Fibroblast of skin of abdomen (primary cell): ENCODE data around the gene DCST1.

Experiments
- DNase-seq: peaks from one replicate; pipeline ENCODE4 v3.0.0-alpha.2; 2013

DCST1 gene

DNA sequence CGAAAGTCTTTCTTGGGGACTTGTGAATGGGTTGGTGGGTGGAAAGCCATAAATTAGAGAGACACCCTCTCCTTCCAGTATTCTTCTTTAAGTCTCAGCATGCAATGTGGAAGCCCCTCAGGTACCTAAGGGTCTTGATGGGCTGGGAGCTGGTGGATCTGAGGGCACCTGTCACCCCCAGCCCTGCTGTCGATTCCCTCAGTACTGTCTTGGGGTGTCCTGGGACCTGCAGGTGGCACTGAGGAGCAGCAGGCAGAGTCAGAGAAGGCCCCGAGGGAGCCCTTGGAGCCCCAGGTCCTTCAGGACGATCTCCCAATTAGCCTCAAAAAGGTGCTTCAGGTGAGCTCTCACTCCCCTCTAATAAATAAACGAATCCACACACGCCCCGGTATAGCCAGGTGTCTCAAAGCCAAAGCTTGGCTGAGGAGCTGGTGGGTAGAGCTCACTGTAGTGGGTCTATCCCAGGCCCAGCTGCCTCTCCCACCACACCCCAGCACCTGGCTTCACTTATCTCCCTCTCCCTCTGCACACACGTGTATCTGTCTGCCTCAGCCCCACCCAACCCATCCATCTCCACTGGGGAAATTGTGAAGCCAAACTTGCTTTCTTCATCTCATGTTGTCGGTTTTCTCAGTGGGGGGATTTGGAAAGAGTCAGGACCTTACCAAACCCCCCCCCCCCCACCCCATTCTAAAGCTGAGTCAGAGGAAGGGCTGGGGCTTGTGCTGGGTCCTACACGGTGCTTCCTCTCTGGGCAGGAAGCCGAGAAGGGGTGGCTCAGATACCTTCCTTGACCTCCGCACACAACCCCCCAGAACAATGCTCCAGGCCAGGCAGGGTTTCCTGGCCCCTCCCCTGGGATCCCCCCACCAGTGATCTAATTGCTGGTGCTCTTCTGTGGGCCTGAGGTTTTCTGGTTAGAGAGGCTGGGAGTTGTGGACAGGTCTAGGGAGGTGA, 19.1 kb downstream of the DCST1 start:
- DNase-seq = no peak

DNA sequence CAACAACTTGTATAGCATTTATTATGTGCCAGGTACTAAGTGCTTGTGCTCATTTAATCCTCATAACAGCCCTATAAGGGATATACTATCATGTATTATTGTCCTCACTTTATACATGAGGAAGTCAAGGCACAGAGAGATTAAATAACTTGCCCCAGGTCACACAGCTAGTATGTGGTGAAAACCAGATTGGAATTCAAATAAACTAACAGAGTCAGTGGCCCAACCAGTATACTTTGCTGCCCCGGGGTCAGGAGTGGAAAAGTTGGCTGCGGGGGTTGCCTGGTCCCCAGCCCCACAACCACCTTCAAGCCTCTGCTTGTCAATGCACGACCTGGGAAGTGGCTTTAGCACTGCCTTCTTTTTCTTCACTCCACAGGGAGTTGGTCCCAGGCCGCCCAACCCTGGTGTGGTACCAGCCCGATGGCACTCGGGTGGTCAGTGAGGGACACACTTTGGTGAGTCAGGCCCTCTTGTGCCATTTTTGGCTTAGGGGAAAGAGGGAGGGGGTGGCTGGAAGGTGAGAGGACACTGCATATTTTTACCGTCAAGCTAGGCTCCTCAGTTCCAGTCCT, 20.0 kb downstream of the DCST1 start:
- DNase-seq = no peak

- no peak for DNase-seq
Measured at GRCh38 chr1:155057104-155057503, 23.5 kb downstream of the DCST1 start.

DNA sequence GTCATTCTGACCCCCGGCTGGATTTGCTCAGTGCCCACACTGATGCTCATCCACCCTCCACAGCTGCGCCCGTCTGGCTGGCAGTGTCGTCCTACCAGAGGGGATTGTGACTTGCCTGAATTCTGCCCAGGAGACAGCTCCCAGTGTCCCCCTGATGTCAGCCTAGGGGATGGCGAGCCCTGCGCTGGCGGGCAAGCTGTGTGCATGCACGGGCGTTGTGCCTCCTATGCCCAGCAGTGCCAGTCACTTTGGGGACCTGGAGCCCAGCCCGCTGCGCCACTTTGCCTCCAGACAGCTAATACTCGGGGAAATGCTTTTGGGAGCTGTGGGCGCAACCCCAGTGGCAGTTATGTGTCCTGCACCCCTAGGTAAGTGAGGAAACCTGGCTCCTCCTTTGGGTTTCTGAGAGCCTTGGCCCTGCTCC, 24.2 kb downstream of the DCST1 start:
- DNase-seq = no peak

DNA sequence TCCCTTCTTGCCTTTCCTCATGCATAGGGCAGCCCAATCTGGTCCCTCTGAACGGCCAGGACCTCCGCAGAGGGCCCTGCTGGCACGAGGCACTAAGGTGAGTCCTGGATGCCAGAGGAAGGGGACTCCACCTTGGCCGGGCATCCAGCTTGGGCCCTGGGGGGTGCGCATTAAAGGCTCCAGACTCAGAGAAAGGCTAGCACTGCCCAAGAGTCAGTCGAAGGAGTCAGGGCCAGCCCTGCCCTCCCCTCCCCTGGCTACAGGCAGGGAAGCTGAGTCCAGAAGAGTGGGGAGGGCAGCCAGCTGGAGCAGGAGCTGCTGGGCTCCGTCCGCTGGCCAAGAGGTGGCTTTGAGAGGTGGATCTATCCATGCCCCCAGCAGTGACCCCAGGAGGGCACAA, 27.1 kb downstream of the DCST1 start:
- no peak for DNase-seq

DNA sequence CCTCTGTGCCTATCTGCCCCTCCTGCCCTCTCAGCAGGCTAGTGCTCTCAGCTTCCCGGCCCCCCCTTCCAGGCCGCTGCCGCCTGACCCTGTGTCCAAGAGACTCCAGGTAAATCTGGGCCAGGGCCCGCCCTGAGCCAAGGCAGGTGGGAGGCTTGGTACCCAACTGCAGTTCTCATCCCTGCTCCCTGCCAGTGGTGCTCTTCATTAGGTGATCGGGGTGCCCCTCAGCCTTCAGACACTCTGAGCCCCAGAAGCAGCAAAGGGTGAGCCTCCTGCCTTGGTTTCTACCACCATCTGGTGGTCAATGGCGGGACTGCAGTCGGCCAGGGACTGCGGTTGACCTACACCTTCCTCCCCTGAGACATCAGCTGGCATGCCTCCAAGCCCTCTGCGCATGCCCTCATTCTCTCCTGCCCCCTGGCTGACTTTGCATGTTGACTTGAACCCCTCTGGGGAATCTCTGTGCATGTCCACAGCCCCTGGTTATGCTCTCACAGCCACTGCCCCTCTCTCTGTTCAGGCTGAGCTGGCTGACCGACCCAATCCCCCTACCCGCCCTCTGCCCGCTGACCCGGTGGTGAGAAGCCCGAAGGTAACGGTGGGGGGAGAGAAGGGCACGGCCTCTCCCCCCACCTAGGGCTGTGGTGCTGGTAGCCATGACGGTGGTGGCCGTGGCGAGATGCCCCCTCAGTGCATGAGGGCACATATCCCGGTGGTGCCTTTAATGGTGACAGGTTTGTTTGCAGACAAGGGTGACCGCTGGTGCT, 27.9 kb downstream of the DCST1 start:
- peak; percentile 79 for DNase-seq

GRCh38 chr1:155062151-155062686, 28.6 kb downstream of the DCST1 start:
- no peak for DNase-seq

- peak; percentile 37 for DNase-seq
Measured at GRCh38 chr1:155062702-155063411, 29.2 kb downstream of the DCST1 start.

GRCh38 chr1:155063550-155064110, 30.0 kb downstream of the DCST1 start, which contains the start of gene EFNA4:
TSS of gene EFNA4 (plus strand) at chr1:155063740. CDS start at chr1:155063824, 84 bp downstream.
- DNase-seq = peak; percentile 78

- DNase-seq = no peak
Measured at GRCh38 chr1:155064111-155064831, 30.6 kb downstream of the DCST1 start.

DNA sequence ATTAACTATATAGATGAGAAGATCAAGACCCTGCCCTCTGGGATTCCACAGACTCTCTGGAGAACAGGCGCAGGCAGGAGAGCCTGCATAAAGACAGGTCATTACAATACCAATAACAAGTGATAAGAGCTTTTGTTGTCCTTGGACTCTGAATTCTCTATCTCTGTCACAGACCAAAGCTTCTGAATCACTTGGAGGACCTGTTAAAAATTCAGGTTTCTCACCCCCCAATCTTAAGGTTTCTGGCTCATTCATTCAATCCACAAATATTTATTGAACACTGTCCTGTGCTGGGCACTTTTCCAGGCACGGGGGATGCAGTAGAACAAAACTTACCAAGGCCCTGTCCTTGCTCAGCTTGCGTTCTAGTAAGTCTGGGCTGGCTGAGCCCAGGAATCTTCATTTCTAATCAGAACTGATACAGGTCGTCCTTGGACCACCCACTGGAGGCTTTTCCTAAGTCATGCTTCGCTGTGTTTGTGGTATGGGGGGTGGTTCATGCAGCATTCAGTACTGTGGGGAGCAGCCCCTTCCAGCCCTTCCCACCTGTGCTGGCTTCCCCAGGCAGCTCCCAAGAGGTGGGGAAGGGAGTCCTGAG, 31.3 kb downstream of the DCST1 start:
- no peak for DNase-seq

DNA sequence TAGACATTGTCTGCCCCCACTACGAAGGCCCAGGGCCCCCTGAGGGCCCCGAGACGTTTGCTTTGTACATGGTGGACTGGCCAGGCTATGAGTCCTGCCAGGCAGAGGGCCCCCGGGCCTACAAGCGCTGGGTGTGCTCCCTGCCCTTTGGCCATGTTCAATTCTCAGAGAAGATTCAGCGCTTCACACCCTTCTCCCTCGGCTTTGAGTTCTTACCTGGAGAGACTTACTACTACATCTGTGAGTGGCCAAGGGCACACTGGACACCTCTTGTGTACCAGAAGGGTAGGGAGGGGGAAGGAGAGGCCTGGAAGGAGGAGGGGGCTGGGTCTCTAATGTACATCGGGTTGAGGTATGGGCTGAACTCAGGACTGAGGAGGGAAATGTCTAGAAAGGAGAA, 33.2 kb downstream of the DCST1 start:
- no peak for DNase-seq

- DNase-seq = no peak
Measured at GRCh38 chr1:155068599-155068998, 35.0 kb downstream of the DCST1 start.

DNA sequence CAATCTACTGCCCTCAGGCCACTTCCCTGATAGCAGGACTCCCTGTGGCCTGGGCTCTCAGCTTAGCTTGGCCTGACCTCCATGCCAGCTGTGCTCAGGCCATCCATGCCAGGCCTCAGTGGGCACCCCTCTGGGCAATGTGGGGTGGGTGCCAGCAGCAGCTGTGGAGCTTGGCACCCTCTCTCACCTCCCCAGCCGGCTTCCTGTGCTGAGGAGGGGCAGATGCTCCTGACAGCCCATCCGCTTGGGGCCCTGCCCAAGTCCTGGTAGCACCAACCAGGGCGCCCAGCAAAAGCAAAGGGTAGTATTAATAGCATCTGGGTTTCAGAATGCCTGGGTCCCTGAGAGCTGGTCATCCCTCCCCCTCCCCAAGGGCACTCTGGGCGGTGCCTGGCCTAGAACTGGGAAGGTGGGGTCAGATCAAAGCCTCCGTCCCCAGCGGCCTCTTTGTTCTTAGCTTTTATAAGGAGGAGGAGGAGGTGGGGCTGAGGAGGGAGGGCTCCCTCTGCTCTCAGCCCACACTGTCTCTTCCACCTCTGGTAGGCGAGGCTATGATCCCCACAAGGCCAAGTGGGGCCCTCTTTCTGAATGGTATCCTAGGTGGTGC, 36.0 kb downstream of the DCST1 start:
- DNase-seq = no peak

GRCh38 chr1:155070158-155070621, 36.6 kb downstream of the DCST1 start:
- DNase-seq = no peak

GRCh38 chr1:155070721-155071569, 37.3 kb downstream of the DCST1 start:
- DNase-seq = peak; percentile 62

DNA sequence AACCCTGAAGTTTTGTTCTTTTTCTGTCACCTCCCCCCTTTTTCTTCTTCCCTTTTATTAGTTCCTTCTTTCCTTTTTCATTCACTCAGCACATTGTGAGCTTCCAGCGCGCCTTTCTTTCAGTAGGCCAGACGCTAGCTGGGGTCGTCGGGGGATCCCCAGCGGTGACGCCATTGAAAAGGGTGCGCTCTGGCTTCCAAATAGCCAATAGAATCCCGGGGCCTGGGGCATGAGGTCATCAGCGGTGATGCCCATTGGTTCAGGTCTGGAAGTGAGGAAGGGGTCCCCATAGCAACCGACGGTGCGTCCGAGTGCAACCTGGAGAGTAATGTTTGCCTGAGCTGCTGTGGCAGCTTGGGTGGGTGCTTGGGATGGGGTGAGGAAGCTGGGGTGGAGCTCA, 38.1 kb downstream of the DCST1 start:
- no peak for DNase-seq

- no peak for DNase-seq
Measured at GRCh38 chr1:155072531-155073289, 39.1 kb downstream of the DCST1 start.
